ENCODE results near the gene TPRG1.

TPRG1 gene

DNA sequence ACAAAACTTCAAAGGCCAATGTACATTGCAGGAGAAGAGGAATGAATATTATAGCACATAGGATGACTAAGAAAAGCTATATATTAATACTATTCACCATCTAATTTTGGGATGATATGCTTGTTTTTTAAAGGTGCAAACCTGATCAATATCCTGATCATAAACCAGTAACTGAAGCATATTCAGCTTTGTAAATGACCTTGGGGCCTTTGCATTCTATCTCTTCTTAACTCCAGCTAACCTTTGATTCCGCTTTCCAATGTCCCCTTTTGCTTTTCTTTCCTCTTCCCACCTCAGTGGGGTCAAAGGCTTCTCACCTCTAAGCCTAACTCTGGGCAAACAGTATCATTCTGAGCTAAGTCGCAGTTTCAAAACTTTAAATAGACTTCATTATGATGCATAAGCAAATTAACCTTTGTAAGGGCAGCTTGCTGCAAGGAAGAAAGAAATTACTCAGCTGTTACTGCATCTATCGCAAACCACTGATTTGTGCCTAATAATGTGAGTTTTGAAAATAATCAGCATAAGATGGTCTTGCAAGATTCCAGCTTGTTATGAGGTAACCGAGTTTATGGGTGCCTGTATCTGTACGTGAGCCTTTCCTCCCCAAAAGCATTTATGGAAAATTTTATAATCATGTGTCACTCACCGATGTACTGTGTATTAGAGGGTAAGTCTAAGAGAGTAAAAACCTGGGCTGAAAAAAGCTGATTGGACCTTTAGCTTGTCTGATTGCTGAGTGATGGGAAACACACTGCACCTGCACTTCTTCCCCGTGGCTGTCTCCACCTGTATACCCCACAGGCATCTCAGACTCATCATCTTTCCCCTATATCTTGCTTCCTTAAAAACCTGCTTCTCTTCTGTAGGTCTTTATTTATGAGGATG, 116.8 kb downstream of the TPRG1 start:
- H3K14ac ChIP-seq (ENCODE audit: low read length in 2 of 2), result no peak overlapping the region
- no peak overlapping the region for H2AK5ac ChIP-seq (ENCODE audit: low read length, severe bottlenecking)
- no peak overlapping the region for H3K4me3 ChIP-seq (ENCODE audit: insufficient read depth in 1 of 2, low read depth in 1 of 2, low read length in 2 of 2)
- H4K91ac ChIP-seq (ENCODE audit: low read length), result no peak overlapping the region
- H3K27ac ChIP-seq (ENCODE audit: low read length, poor library complexity, severe bottlenecking), result no peak overlapping the region
- no peak overlapping the region for H4K8ac ChIP-seq (ENCODE audit: low read length)
- no peak overlapping the region for H2BK12ac ChIP-seq (ENCODE audit: low read length in 2 of 2)
- H2AFZ ChIP-seq (ENCODE audit: low read depth, low read length), result no peak overlapping the region
- 80% methylated on average over 6 of the region's 7 CpGs for WGBS
- H3K4me1 ChIP-seq (ENCODE audit: control insufficient read depth, insufficient read depth, low read depth, low read length), result peaks cover 6% of the 10 kb centered on the region
- H3K79me1 ChIP-seq (replicated peaks; ENCODE audit: low read length, poor library complexity, severe bottlenecking), result no peaks in the 10 kb centered on the region
- no peak overlapping the region for H2BK5ac ChIP-seq (ENCODE audit: low read depth, low read length, poor library complexity, severe bottlenecking)
- H3K4me2 ChIP-seq (ENCODE audit: low read length, poor library complexity, severe bottlenecking), result no peak overlapping the region
- no peak overlapping the region for H3K4ac ChIP-seq (ENCODE audit: low read depth in 1 of 2, low read length in 2 of 2)
- no peaks in the 10 kb centered on the region for H3K36me3 ChIP-seq (ENCODE audit: control insufficient read depth in 1 of 2, insufficient read depth in 2 of 2, low read depth in 1 of 2, low read length in 2 of 2)
- H3K9me3 ChIP-seq (ENCODE audit: control insufficient read depth, low read length), result no peaks in the 10 kb centered on the region
- H2BK120ac ChIP-seq (ENCODE audit: low read depth, low read length), result no peak overlapping the region
- no peak overlapping the region for H3K18ac ChIP-seq (ENCODE audit: low read depth in 1 of 2, low read length in 2 of 2)
- DNase-seq, result no peak
- H3K27me3 ChIP-seq (ENCODE audit: control insufficient read depth in 1 of 2, insufficient read depth in 1 of 2, low read length in 2 of 2), result no peaks in the 10 kb centered on the region
- H2BK15ac ChIP-seq (ENCODE audit: low read depth, poor library complexity, severe bottlenecking), result no peak overlapping the region
- H3K9ac ChIP-seq (ENCODE audit: low read length), result no peak overlapping the region
- H3K23ac ChIP-seq (ENCODE audit: low read length in 2 of 2), result no peak overlapping the region

DNA sequence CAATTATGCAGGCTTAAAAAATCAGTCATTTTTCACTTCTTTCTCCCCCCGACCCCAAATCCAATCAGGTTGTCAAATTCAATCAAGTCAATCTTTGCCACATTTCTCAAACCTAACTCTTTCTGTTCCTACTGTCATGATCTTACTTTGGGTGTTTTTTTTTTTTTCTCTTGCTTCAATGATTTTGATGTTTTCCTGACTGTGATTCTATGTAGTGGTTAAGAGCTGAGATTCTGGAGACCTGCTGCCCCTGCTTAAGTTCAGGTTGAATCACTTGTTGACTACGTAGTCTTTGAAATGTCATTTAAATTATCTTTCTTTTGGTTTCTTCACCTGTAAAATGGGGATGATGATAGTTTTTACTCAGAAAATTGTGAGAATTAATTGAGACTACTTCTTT, 117.5 kb downstream of the TPRG1 start:
- Histone ChIP-seq H3K9me3 (ENCODE audit: control insufficient read depth, low read length) (no peaks in the 10 kb centered on the region), H3K23ac (ENCODE audit: low read length in 2 of 2) (no peak overlapping the region), H3K4ac (ENCODE audit: low read depth in 1 of 2, low read length in 2 of 2) (no peak overlapping the region), H3K9ac (ENCODE audit: low read length) (no peak overlapping the region), H3K18ac (ENCODE audit: low read depth in 1 of 2, low read length in 2 of 2) (no peak overlapping the region), H2BK5ac (ENCODE audit: low read depth, low read length, poor library complexity, severe bottlenecking) (no peak overlapping the region), H2BK12ac (ENCODE audit: low read length in 2 of 2) (no peak overlapping the region), H4K8ac (ENCODE audit: low read length) (no peak overlapping the region), H4K91ac (ENCODE audit: low read length) (no peak overlapping the region), H2BK15ac (ENCODE audit: low read depth, poor library complexity, severe bottlenecking) (no peak overlapping the region), H3K4me2 (ENCODE audit: low read length, poor library complexity, severe bottlenecking) (no peak overlapping the region), H3K4me3 (ENCODE audit: insufficient read depth in 1 of 2, low read depth in 1 of 2, low read length in 2 of 2) (no peak overlapping the region), H3K4me1 (ENCODE audit: control insufficient read depth, insufficient read depth, low read depth, low read length) (peaks cover 6% of the 10 kb centered on the region), H3K79me1 (replicated peaks; ENCODE audit: low read length, poor library complexity, severe bottlenecking) (no peaks in the 10 kb centered on the region), H2BK120ac (ENCODE audit: low read depth, low read length) (no peak overlapping the region), H3K27me3 (ENCODE audit: control insufficient read depth in 1 of 2, insufficient read depth in 1 of 2, low read length in 2 of 2) (no peaks in the 10 kb centered on the region), H2AK5ac (ENCODE audit: low read length, severe bottlenecking) (no peak overlapping the region), H3K14ac (ENCODE audit: low read length in 2 of 2) (no peak overlapping the region), H3K27ac (ENCODE audit: low read length, poor library complexity, severe bottlenecking) (no peak overlapping the region), H2AFZ (ENCODE audit: low read depth, low read length) (no peak overlapping the region), H3K36me3 (ENCODE audit: control insufficient read depth in 1 of 2, insufficient read depth in 2 of 2, low read depth in 1 of 2, low read length in 2 of 2) (no peaks in the 10 kb centered on the region)
- WGBS, result no CpG with 5 or more reads among the region's 2 CpGs
- no peak for DNase-seq

DNA sequence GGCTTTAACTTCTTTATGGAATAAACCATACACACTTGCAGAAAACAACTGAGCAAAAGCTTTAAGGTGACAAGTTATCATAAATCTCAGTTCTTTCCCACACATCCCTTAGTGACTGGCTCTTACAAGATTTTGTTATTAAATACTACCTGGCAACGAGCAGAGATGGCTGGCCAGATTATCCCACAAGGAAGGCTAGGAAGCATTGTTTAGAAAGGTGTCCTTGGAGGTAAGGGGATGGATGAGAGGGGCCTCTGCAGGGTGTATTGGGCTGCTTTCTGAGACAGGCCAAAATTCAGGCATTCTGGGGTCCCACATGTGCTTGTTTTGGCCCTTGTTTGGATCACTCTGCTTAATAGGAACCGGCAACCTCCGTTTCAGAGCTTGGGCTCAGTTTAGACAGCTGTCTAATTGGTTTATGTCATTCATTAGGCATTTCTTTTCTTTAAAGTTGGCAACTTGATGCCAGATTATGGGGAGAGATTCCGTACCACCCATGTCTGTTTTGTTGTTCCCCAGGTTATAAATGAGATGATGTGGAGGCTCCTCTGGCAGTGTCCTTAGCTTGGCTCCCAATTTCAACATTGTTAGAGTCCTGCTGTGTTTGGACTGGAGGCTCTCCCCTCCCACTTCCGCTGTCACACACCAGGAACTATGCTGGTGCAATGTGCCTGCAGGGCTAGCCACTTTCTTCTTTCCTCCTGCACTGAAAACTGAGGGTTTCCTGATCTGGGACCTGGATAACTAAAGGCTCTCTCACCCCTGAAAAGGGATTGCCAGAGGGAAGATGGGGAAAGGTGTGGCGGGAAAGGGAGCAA, 121.1 kb downstream of the TPRG1 start:
- Histone ChIP-seq H3K18ac (ENCODE audit: low read depth in 1 of 2, low read length in 2 of 2) (no peak overlapping the region), H3K9ac (ENCODE audit: low read length) (no peak overlapping the region), H4K91ac (ENCODE audit: low read length) (no peak overlapping the region), H4K8ac (ENCODE audit: low read length) (no peak overlapping the region), H2BK12ac (ENCODE audit: low read length in 2 of 2) (no peak overlapping the region), H3K27me3 (ENCODE audit: control insufficient read depth in 1 of 2, insufficient read depth in 1 of 2, low read length in 2 of 2) (no peaks in the 10 kb centered on the region), H2BK5ac (ENCODE audit: low read depth, low read length, poor library complexity, severe bottlenecking) (no peak overlapping the region), H3K4me1 (ENCODE audit: control insufficient read depth, insufficient read depth, low read depth, low read length) (peaks cover 6% of the 10 kb centered on the region), H3K4ac (ENCODE audit: low read depth in 1 of 2, low read length in 2 of 2) (no peak overlapping the region), H2BK15ac (ENCODE audit: low read depth, poor library complexity, severe bottlenecking) (no peak overlapping the region), H3K4me2 (ENCODE audit: low read length, poor library complexity, severe bottlenecking) (no peak overlapping the region), H2BK120ac (ENCODE audit: low read depth, low read length) (no peak overlapping the region), H2AFZ (ENCODE audit: low read depth, low read length) (no peak overlapping the region), H3K79me1 (replicated peaks; ENCODE audit: low read length, poor library complexity, severe bottlenecking) (no peaks in the 10 kb centered on the region), H3K14ac (ENCODE audit: low read length in 2 of 2) (no peak overlapping the region), H3K4me3 (ENCODE audit: insufficient read depth in 1 of 2, low read depth in 1 of 2, low read length in 2 of 2) (no peak overlapping the region), H3K23ac (ENCODE audit: low read length in 2 of 2) (no peak overlapping the region), H3K27ac (ENCODE audit: low read length, poor library complexity, severe bottlenecking) (no peak overlapping the region), H3K36me3 (ENCODE audit: control insufficient read depth in 1 of 2, insufficient read depth in 2 of 2, low read depth in 1 of 2, low read length in 2 of 2) (no peaks in the 10 kb centered on the region), H3K9me3 (ENCODE audit: control insufficient read depth, low read length) (no peaks in the 10 kb centered on the region), H2AK5ac (ENCODE audit: low read length, severe bottlenecking) (no peak overlapping the region)
- DNase-seq, result no peak
- 83% methylated on average over 6 of the region's 6 CpGs for WGBS

DNA sequence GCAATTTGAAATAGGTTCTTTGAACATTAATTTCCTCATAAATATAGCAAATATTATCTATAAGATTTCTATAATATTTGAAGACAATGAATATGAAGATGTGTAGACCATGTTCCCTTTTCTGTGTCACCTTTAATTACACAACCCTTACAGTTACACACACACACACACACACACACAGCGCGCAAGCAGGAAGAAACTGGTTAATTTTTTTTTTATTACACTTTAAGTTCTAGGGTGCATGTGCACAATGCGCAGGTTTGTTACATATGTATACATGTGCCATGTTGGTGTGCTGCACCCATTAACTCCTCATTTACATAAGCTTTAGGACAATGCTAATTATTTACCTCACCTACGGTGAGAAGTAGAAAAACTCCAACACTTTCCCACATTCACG, 122.9 kb downstream of the TPRG1 start:
- no peak overlapping the region for H2BK120ac ChIP-seq (ENCODE audit: low read depth, low read length)
- H3K27me3 ChIP-seq (ENCODE audit: control insufficient read depth in 1 of 2, insufficient read depth in 1 of 2, low read length in 2 of 2), result no peaks in the 10 kb centered on the region
- H3K36me3 ChIP-seq (ENCODE audit: control insufficient read depth in 1 of 2, insufficient read depth in 2 of 2, low read depth in 1 of 2, low read length in 2 of 2), result no peaks in the 10 kb centered on the region
- no peak overlapping the region for H2BK5ac ChIP-seq (ENCODE audit: low read depth, low read length, poor library complexity, severe bottlenecking)
- H3K9ac ChIP-seq (ENCODE audit: low read length), result no peak overlapping the region
- H3K4ac ChIP-seq (ENCODE audit: low read depth in 1 of 2, low read length in 2 of 2), result no peak overlapping the region
- H3K79me1 ChIP-seq (replicated peaks; ENCODE audit: low read length, poor library complexity, severe bottlenecking), result no peaks in the 10 kb centered on the region
- DNase-seq, result no peak
- H4K8ac ChIP-seq (ENCODE audit: low read length), result no peak overlapping the region
- H3K27ac ChIP-seq (ENCODE audit: low read length, poor library complexity, severe bottlenecking), result no peak overlapping the region
- H3K4me1 ChIP-seq (ENCODE audit: control insufficient read depth, insufficient read depth, low read depth, low read length), result peaks cover 6% of the 10 kb centered on the region
- no peak overlapping the region for H2BK12ac ChIP-seq (ENCODE audit: low read length in 2 of 2)
- H3K14ac ChIP-seq (ENCODE audit: low read length in 2 of 2), result no peak overlapping the region
- H3K18ac ChIP-seq (ENCODE audit: low read depth in 1 of 2, low read length in 2 of 2), result no peak overlapping the region
- H3K23ac ChIP-seq (ENCODE audit: low read length in 2 of 2), result no peak overlapping the region
- H2BK15ac ChIP-seq (ENCODE audit: low read depth, poor library complexity, severe bottlenecking), result no peak overlapping the region
- H3K4me3 ChIP-seq (ENCODE audit: insufficient read depth in 1 of 2, low read depth in 1 of 2, low read length in 2 of 2), result no peak overlapping the region
- no peak overlapping the region for H3K4me2 ChIP-seq (ENCODE audit: low read length, poor library complexity, severe bottlenecking)
- no peak overlapping the region for H4K91ac ChIP-seq (ENCODE audit: low read length)
- WGBS, result 89% methylated on average over 3 of the region's 5 CpGs
- no peaks in the 10 kb centered on the region for H3K9me3 ChIP-seq (ENCODE audit: control insufficient read depth, low read length)
- no peak overlapping the region for H2AK5ac ChIP-seq (ENCODE audit: low read length, severe bottlenecking)
- H2AFZ ChIP-seq (ENCODE audit: low read depth, low read length), result no peak overlapping the region

All from mesenchymal stem cell (in vitro differentiated cells and primary cell).